GM12874 (cell line): ENCODE measurements around the gene C1QL2.

Source experiments
- TF ChIP-seq, protein P1 (sequence below): IDR thresholded peaks from 2 replicates; pipeline ENCODE4 v1.5.1; 2011; ENCODE audit warnings: low read depth, mild to moderate bottlenecking, control low read depth, low read length, moderate library complexity; ENCODE audit not compliant: insufficient read depth

C1QL2 gene

DNA sequence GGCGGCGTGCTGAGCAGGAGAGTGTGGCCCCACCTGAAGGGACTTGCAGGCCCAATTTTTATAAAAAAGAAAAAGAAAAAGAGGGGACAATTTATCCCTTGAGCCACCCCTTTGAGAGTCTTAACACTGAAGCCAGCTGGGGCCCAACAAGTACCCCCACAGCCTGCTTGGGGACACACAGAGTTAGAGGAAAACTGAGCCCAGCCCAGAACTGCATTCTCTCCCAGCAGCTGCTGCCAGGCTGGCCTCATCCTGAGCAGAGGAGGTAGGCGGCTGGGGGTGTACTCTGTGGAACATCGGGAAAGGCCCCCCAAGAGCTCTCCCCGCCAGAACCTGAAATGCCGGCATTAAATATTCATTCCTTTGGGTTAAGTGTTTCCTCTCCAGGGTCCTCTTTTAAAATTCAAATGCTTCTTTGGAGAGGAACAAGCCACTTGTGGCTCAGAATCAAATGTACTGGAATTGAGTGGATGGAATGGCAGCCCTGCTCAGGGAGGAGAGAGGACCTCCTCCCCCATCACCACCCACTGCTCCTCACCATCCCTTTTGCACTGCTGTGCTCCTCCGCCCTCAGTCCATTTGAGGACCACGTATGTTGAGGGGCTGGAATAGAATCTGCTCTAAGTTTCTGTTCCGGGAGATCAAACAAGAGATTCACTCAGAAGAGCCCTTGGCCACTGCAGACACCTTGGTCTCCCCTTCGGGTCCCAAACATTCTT lies 45.6 kb downstream of the C1QL2 start:
- TF ChIP-seq, protein P1, sequence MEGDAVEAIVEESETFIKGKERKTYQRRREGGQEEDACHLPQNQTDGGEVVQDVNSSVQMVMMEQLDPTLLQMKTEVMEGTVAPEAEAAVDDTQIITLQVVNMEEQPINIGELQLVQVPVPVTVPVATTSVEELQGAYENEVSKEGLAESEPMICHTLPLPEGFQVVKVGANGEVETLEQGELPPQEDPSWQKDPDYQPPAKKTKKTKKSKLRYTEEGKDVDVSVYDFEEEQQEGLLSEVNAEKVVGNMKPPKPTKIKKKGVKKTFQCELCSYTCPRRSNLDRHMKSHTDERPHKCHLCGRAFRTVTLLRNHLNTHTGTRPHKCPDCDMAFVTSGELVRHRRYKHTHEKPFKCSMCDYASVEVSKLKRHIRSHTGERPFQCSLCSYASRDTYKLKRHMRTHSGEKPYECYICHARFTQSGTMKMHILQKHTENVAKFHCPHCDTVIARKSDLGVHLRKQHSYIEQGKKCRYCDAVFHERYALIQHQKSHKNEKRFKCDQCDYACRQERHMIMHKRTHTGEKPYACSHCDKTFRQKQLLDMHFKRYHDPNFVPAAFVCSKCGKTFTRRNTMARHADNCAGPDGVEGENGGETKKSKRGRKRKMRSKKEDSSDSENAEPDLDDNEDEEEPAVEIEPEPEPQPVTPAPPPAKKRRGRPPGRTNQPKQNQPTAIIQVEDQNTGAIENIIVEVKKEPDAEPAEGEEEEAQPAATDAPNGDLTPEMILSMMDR: no peak

DNA sequence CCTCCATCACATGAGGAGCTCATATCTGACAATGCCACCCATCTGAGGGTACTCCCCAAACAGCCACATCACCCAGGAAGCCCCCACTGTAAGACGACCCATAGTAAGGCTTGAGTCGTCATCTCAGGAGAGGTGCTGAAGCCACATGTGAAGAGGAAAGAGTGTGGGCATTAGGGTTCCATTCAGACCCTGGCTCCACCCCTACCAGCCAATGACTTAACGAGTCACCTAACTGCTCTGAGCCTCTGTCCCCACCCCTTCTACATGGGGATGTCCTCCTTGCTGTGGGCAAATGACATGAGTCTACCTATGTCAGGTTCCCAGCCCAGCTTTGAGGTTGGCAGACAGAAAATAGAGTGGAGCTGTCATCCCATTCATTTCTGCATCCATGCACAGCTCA lies 46.3 kb downstream of the C1QL2 start:
- TF ChIP-seq, protein P1: no peak

DNA sequence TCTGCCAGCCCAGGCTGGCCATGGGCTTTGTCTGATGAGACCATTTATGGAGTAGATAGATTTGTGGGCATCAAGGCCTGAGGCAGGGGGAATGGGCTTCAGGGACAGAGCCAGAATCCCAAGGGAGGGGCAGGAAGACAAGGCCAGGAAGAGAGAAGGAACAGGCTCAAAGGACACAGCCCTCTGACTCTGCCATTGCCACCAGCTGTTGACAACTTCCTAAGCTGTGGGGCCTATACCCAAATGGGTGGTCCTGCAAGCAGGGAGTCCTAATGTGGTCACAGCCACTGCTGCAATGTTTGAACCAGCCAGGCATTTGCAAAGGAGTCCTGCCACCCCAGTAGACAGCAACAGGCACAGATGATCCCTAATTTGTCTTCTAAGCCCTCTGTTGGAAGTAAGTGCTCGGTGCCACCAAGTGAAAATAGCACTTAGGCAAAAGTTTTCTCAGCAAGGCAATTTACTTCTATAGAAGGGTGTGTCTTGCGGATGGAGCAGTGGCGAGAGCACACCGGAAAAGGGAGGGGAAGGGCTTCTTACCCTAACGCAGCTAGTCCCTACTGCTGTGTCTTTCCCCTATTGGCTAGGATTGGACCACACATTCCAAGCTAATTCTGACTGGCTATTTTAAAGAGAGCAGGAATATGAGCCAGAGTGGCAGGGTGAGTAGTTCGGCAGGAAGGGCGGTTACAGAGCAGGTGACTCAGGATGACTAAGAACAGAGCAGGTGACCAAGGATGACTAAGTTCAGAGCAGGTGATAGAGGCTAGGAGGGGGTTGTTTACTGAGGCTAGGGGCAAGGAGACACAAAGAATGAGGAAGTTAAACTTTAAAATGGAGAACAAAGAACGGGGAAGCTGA lies 47.2 kb downstream of the C1QL2 start:
- TF ChIP-seq, protein P1: no peak

DNA sequence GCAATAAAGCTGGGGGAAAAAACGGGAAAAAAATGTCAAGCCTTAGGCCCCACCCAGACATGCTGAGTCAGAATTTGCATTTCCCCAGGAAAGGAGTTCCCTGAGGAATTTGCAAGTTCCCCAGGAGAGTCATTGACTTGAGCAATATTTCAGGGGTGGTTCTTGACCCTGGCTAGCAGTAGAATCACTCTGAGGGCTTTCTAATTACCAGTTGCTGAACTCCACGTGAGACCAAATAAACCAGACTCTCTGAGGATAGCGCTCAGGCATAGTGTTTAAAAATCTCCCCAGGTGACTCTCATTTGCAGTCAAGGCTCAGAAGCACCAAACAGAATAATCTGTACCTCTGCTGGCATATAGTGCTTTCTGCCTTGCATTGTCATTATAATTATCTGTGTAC lies 48.7 kb downstream of the C1QL2 start:
- TF ChIP-seq, protein P1: no peak

DNA sequence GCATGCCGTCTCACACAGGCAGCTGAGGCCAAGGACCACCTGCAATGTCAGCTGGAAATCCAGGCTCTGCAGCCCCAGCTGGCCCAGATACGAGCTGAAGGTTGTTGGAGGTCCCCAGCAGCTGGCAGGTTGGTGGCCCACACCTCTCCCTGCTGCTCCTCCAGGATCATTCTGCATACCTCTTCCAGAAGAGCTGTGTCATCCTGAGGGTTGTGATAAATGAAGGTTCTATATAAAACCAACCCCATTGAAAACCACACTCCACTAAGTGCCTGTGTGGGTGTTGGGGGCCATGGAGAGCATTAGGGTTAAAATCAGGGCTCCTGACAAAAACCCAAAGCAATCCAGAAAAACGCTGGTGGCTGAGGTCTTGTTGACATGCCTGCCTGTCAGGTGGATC lies 50.4 kb downstream of the C1QL2 start:
- TF ChIP-seq, protein P1: no peak

DNA sequence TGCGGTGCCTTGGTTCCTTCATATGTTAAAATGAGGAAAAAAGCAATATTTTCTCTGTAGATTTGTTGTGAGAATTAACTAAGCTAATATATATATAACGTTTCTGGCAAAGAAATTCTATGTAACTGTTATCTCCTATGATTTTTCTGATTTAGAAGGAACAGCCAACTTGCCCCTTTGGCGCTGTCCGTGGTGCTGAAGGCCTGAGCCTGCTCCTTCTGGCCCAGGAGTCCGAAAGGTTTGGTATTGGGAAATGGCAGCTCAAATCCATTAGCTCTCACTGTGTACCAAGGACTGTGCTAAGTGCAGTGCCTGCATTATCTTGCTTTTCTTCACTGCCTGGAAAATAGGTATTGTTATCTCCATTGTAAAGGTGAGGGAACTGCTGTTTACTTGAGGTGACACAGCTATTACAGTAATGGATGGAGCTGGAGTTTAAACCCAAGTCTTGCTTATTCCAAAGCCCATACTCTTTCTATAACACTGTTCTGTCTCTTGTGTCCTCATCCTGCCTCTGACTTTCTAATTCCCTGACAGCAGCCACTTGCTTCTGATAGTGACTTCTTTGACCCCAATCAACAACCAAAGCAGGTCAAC lies 52.2 kb downstream of the C1QL2 start:
- TF ChIP-seq, protein P1: no peak
